22Rv1 (cell line): ENCODE measurements around the gene USP24.

Source experiments
- ZFX ChIP-seq: fragments of 450-650 bp; IDR thresholded peaks from 2 replicates; pipeline ENCODE4 v1.6.1; 2017; ENCODE audit warnings: antibody characterized with exemption, borderline replicate concordance
- TF ChIP-seq, protein P1 (sequence below): fragments of 450-650 bp; IDR thresholded peaks from 2 replicates; pipeline ENCODE4 v1.5.1; 2017; ENCODE audit warnings: mild to moderate bottlenecking

DNA sequence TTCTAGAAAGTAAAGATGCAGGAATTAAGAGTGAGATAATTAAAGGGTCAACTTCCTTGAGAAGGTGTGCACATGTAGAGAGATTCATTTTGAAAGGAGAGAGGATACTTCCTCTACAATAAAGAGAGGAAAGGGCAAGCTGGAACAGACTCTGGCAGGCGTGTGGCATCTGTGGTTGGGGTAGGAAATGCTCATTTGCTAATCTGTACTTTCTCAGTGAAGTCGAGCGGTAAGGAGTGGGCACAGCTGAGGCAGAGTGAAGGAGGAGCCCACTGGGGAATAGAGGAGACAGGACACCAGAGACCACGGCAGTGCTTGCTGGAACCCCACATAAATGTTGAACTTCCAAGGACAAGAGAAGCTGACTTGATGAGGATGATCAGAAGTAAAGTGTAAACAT lies 126.8 kb downstream of the USP24 start:
- TF ChIP-seq, protein P1, sequence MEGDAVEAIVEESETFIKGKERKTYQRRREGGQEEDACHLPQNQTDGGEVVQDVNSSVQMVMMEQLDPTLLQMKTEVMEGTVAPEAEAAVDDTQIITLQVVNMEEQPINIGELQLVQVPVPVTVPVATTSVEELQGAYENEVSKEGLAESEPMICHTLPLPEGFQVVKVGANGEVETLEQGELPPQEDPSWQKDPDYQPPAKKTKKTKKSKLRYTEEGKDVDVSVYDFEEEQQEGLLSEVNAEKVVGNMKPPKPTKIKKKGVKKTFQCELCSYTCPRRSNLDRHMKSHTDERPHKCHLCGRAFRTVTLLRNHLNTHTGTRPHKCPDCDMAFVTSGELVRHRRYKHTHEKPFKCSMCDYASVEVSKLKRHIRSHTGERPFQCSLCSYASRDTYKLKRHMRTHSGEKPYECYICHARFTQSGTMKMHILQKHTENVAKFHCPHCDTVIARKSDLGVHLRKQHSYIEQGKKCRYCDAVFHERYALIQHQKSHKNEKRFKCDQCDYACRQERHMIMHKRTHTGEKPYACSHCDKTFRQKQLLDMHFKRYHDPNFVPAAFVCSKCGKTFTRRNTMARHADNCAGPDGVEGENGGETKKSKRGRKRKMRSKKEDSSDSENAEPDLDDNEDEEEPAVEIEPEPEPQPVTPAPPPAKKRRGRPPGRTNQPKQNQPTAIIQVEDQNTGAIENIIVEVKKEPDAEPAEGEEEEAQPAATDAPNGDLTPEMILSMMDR = no peak
- TF ChIP-seq ZFX = no peak
